ENCODE data around the gene ARHGAP15. TPM values are rescaled to one million over a fixed set of nuclear protein-coding genes. Genes with fewer than 3 reads are reported as not detected.

Gene ARHGAP15
- total and polyA plus RNA-seq, 2 donors (not counting 1 experiment from before 2014, with no cell fraction given), result 0.07 TPM; not detected in 1

GRCh38 chr2:143579456-143579855 lies 450.2 kb downstream of the ARHGAP15 start:
- no peak for DNase-seq (ENCODE audit: low read depth in 2 of 2)
- H3K36me3 ChIP-seq (ENCODE audit: control insufficient read depth, insufficient read depth, low read length), result no peaks in the 10 kb centered on the region
- H2AFZ ChIP-seq (ENCODE audit: low read length), result no peak overlapping the region
- no peak overlapping the region for H3K4me2 ChIP-seq (ENCODE audit: extremely low read depth, insufficient read depth, low read length)
- no peaks in the 10 kb centered on the region for H4K20me1 ChIP-seq (ENCODE audit: control insufficient read depth, extremely low read depth, insufficient read depth, low read length)
- no peaks in the 10 kb centered on the region for H3K79me2 ChIP-seq (ENCODE audit: control insufficient read depth, insufficient read depth, low read length)
- no peak overlapping the region for H3K9ac ChIP-seq (ENCODE audit: insufficient read depth, low read length)
- TF ChIP-seq CTCF (conservative IDR thresholded peaks at IDR 0.05 in 1 of 2, IDR thresholded peaks at IDR 0.05 in 1 of 2; ENCODE audit: low read depth in 1 of 2, low read length in 2 of 2), result no peak
- TF ChIP-seq EZH2 (IDR thresholded peaks at IDR 0.05; ENCODE audit: low read length, missing control alignments), result no peak
- H3K27ac ChIP-seq (ENCODE audit: insufficient read depth, low read length), result no peak overlapping the region
- H3K9me3 ChIP-seq (ENCODE audit: control insufficient read depth, insufficient read depth, low read depth, low read length), result no peaks in the 10 kb centered on the region
- H3K27me3 ChIP-seq (ENCODE audit: control insufficient read depth, insufficient read depth, low read length), result no peaks in the 10 kb centered on the region
- no peaks in the 10 kb centered on the region for H3K4me1 ChIP-seq (ENCODE audit: control insufficient read depth, extremely low read depth, insufficient read depth, low read length)
- no peak overlapping the region for H3K4me3 ChIP-seq (replicated peaks in 1 of 4; ENCODE audit: control extremely low read depth in 1 of 4, insufficient read depth in 1 of 4, low read depth in 3 of 4, low read length in 4 of 4)

GRCh38 chr2:143581134-143581533 lies 451.9 kb downstream of the ARHGAP15 start:
- H4K20me1 ChIP-seq (ENCODE audit: control insufficient read depth, extremely low read depth, insufficient read depth, low read length), result no peaks in the 10 kb centered on the region
- no peak overlapping the region for H3K4me2 ChIP-seq (ENCODE audit: extremely low read depth, insufficient read depth, low read length)
- no peaks in the 10 kb centered on the region for H3K4me1 ChIP-seq (ENCODE audit: control insufficient read depth, extremely low read depth, insufficient read depth, low read length)
- no peak overlapping the region for H3K9ac ChIP-seq (ENCODE audit: insufficient read depth, low read length)
- H3K9me3 ChIP-seq (ENCODE audit: control insufficient read depth, insufficient read depth, low read depth, low read length), result no peaks in the 10 kb centered on the region
- TF ChIP-seq EZH2 (IDR thresholded peaks at IDR 0.05; ENCODE audit: low read length, missing control alignments) (no peak), CTCF (conservative IDR thresholded peaks at IDR 0.05 in 1 of 2, IDR thresholded peaks at IDR 0.05 in 1 of 2; ENCODE audit: low read depth in 1 of 2, low read length in 2 of 2) (no peak)
- H3K27me3 ChIP-seq (ENCODE audit: control insufficient read depth, insufficient read depth, low read length), result no peaks in the 10 kb centered on the region
- H3K79me2 ChIP-seq (ENCODE audit: control insufficient read depth, insufficient read depth, low read length), result no peaks in the 10 kb centered on the region
- H2AFZ ChIP-seq (ENCODE audit: low read length), result no peak overlapping the region
- no peak overlapping the region for H3K27ac ChIP-seq (ENCODE audit: insufficient read depth, low read length)
- no peaks in the 10 kb centered on the region for H3K36me3 ChIP-seq (ENCODE audit: control insufficient read depth, insufficient read depth, low read length)
- no peak overlapping the region for H3K4me3 ChIP-seq (replicated peaks in 1 of 4; ENCODE audit: control extremely low read depth in 1 of 4, insufficient read depth in 1 of 4, low read depth in 3 of 4, low read length in 4 of 4)
- no peak for DNase-seq (ENCODE audit: low read depth in 2 of 2)

- Histone ChIP-seq H3K27ac (ENCODE audit: insufficient read depth, low read length) (no peak overlapping the region), H3K79me2 (ENCODE audit: control insufficient read depth, insufficient read depth, low read length) (no peaks in the 10 kb centered on the region), H3K4me3 (replicated peaks in 1 of 4; ENCODE audit: control extremely low read depth in 1 of 4, insufficient read depth in 1 of 4, low read depth in 3 of 4, low read length in 4 of 4) (no peak overlapping the region), H3K36me3 (ENCODE audit: control insufficient read depth, insufficient read depth, low read length) (no peaks in the 10 kb centered on the region), H3K4me1 (ENCODE audit: control insufficient read depth, extremely low read depth, insufficient read depth, low read length) (no peaks in the 10 kb centered on the region), H4K20me1 (ENCODE audit: control insufficient read depth, extremely low read depth, insufficient read depth, low read length) (no peaks in the 10 kb centered on the region), H3K4me2 (ENCODE audit: extremely low read depth, insufficient read depth, low read length) (no peak overlapping the region), H2AFZ (ENCODE audit: low read length) (peak overlapping the region; percentile 2), H3K9ac (ENCODE audit: insufficient read depth, low read length) (no peak overlapping the region), H3K27me3 (ENCODE audit: control insufficient read depth, insufficient read depth, low read length) (no peaks in the 10 kb centered on the region), H3K9me3 (ENCODE audit: control insufficient read depth, insufficient read depth, low read depth, low read length) (no peaks in the 10 kb centered on the region)
- peak; percentile 49 to 55 for TF ChIP-seq CTCF (conservative IDR thresholded peaks at IDR 0.05 in 1 of 2, IDR thresholded peaks at IDR 0.05 in 1 of 2; ENCODE audit: low read depth in 1 of 2, low read length in 2 of 2)
- no peak for TF ChIP-seq EZH2 (IDR thresholded peaks at IDR 0.05; ENCODE audit: low read length, missing control alignments)
- DNase-seq (ENCODE audit: low read depth in 2 of 2), result peak in 1 of 2 donors; percentile 63
Measured at GRCh38 chr2:143582046-143582747, 453.0 kb downstream of the ARHGAP15 start.

Measured in fibroblast of lung (primary cell).